Stomach (tissue), 4 donors: ENCODE data around the gene THOC6.

Experiments
- EP300 ChIP-seq: sonication (generic); formaldehyde crosslinking; IDR thresholded peaks from one replicate; pipeline ENCODE4 v1.6.1; 2017; ENCODE audit warnings: antibody characterized with exemption
- POLR2AphosphoS5 ChIP-seq, 3 donors: sonication (generic); formaldehyde crosslinking; IDR thresholded peaks; one replicate each; pipeline ENCODE4 v1.6.1; 2016; ENCODE audit warnings: antibody characterized with exemption in 3 of 3
- TF ChIP-seq, protein P1 (sequence below), 7 experiments: fragments of 450-650 bp in 4 of 7; fragments of 200-600 bp in 3 of 7; sonication (generic) in 3 of 7; IDR thresholded peaks; one replicate each; pipeline ENCODE4 v1.5.1; 2016 to 2019; ENCODE audit warnings: antibody characterized with exemption in 7 of 7, control low read depth in 2 of 7, mild to moderate bottlenecking in 1 of 7

DNA sequence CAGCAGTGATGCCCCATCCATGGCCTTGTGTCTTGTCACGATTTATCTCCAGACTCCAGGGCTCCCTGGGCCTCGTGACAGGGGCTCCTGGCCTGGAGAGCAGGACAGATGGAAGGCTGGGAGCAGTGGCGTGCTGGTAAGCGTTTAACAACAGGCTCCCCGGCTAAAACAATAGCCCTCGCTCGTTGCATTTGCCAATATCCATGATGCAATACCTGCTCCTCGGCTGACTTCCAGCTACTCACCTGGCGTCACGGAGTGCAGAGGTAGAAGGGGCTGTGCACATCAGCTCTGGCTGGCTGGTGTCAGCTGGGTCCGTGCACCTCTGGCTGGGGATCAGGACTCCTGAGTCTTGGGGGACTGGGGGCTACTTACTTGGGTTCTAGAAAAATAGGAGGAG is 14.4 kb downstream of the THOC6 start:
- TF ChIP-seq, protein P1, sequence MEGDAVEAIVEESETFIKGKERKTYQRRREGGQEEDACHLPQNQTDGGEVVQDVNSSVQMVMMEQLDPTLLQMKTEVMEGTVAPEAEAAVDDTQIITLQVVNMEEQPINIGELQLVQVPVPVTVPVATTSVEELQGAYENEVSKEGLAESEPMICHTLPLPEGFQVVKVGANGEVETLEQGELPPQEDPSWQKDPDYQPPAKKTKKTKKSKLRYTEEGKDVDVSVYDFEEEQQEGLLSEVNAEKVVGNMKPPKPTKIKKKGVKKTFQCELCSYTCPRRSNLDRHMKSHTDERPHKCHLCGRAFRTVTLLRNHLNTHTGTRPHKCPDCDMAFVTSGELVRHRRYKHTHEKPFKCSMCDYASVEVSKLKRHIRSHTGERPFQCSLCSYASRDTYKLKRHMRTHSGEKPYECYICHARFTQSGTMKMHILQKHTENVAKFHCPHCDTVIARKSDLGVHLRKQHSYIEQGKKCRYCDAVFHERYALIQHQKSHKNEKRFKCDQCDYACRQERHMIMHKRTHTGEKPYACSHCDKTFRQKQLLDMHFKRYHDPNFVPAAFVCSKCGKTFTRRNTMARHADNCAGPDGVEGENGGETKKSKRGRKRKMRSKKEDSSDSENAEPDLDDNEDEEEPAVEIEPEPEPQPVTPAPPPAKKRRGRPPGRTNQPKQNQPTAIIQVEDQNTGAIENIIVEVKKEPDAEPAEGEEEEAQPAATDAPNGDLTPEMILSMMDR (IDR thresholded peaks at IDR 0.05): no peak
- TF ChIP-seq EP300 (no peak), POLR2AphosphoS5 (IDR thresholded peaks at IDR 0.05) (no peak)
